22Rv1 (cell line): ENCODE results near the gene TYROBP.
A peak's percentile ranks its signal among the peaks of the same experiment; 100 is the strongest.

Source experiments
- H3K27ac ChIP-seq: fragments of 450-650 bp; 2 replicates; pipeline ENCODE4 v1.5.1; 2017
- ZFX ChIP-seq: fragments of 450-650 bp; IDR thresholded peaks from 2 replicates; pipeline ENCODE4 v1.6.1; 2017; ENCODE audit warnings: antibody characterized with exemption, borderline replicate concordance
- TF ChIP-seq, protein P1 (sequence below): fragments of 450-650 bp; IDR thresholded peaks from 2 replicates; pipeline ENCODE4 v1.5.1; 2017; ENCODE audit warnings: mild to moderate bottlenecking

The TYROBP gene

DNA sequence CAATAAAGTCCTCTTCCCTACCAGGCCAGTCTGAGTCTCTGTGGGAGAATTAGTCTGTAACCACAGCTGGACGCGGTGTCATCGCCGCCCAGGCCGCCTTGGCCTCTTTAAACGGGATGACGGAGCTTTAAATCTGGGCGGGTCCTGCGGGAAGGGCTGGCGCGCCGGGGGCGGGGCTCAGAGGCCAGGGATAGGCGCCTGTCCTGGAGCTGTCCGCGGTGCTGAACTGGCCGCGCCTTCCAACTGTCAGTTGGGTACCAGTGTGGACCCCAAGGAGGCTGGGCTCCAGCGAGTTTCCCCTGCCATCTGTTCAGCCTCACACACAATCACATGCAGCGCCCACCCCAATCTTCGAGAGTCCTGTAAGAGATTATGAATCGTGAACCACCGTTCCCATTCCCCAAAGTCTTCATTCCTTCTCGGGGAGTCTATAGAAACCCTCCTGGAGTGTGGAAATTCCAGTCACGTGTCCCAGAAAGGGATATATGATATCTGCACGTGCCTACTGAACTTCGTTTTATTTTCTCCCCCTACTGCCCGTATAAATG, 28.3 kb downstream of the TYROBP start:
- H3K27ac ChIP-seq, result no peak overlapping the region
- TF ChIP-seq, protein P1, sequence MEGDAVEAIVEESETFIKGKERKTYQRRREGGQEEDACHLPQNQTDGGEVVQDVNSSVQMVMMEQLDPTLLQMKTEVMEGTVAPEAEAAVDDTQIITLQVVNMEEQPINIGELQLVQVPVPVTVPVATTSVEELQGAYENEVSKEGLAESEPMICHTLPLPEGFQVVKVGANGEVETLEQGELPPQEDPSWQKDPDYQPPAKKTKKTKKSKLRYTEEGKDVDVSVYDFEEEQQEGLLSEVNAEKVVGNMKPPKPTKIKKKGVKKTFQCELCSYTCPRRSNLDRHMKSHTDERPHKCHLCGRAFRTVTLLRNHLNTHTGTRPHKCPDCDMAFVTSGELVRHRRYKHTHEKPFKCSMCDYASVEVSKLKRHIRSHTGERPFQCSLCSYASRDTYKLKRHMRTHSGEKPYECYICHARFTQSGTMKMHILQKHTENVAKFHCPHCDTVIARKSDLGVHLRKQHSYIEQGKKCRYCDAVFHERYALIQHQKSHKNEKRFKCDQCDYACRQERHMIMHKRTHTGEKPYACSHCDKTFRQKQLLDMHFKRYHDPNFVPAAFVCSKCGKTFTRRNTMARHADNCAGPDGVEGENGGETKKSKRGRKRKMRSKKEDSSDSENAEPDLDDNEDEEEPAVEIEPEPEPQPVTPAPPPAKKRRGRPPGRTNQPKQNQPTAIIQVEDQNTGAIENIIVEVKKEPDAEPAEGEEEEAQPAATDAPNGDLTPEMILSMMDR, result no peak
- TF ChIP-seq ZFX, result no peak

DNA sequence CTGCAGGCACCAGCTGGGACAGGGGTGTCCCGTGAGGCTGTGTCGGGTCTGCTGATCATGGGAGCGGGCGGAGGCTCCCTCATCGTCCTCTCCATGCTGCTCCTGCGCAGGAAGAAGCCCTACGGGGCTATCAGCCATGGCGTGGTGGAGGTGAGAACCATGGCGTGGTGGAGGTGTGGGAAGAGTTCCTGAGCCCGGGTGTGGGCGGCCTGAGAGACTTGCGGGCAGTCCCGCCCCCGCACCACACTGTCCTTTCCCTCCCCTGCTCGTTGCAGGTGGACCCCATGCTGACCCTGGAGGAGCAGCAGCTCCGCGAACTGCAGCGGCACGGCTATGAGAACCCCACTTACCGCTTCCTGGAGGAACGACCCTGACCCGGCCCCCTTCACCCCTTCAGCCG, 29.0 kb downstream of the TYROBP start:
- no peak overlapping the region for H3K27ac ChIP-seq
- TF ChIP-seq ZFX, result no peak
- TF ChIP-seq, protein P1, result no peak

DNA sequence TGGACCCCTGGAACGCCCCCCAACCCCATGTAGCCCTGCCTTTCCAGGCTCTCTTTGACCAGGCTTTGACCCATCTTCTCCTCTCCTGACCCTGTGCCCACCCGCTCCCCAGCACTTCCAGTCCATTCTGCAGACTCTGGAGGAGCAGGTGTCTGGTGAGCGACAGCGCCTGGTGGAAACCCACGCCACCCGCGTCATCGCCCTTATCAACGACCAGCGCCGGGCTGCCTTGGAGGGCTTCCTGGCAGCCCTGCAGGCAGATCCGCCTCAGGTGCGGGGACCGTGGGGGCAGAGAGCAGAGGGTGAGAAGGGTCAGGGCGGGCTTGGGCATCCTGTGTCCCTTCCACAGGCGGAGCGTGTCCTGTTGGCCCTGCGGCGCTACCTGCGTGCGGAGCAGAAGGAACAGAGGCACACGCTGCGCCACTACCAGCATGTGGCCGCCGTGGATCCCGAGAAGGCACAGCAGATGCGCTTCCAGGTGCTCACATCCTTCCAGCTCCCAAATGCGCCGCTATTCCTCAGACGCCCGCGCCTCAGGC, 33.6 kb downstream of the TYROBP start:
- H3K27ac ChIP-seq, result no peak overlapping the region
- TF ChIP-seq, protein P1, result no peak
- no peak for TF ChIP-seq ZFX

DNA sequence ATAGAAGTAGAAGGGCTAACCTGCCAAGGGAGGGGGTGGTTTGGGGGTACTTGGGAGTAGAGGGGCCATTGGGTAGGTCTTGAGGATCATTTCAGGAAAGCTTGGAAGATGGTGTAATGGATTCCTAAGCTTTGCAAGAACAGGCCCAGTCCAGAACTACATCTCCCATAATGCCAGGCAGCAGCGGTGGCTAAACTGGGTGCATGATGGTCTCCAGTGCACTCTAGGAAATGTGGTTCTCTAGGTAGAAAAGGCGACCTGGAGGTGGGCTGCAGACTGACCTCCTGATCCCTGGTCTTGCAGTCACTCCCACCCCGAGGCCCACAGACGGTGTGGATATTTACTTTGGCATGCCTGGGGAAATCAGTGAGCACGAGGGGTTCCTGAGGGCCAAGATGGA, 35.9 kb downstream of the TYROBP start:
- H3K27ac ChIP-seq, result no peak overlapping the region
- TF ChIP-seq, protein P1, result no peak
- no peak for TF ChIP-seq ZFX

DNA sequence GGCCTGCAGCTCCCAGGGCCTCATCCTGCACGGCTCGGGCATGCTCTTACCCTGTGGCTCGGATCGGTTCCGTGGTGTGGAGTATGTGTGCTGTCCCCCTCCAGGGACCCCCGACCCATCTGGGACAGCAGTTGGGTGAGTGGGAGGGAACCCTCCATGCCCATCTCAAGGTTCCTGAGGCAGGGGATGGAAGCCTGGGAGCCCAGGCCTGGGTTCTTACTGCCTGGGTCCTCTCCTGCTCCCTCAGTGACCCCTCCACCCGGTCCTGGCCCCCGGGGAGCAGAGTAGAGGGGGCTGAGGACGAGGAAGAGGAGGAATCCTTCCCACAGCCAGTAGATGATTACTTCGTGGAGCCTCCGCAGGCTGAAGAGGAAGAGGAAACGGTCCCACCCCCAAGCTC, 36.5 kb downstream of the TYROBP start:
- no peak overlapping the region for H3K27ac ChIP-seq
- TF ChIP-seq, protein P1, result no peak
- TF ChIP-seq ZFX, result no peak

DNA sequence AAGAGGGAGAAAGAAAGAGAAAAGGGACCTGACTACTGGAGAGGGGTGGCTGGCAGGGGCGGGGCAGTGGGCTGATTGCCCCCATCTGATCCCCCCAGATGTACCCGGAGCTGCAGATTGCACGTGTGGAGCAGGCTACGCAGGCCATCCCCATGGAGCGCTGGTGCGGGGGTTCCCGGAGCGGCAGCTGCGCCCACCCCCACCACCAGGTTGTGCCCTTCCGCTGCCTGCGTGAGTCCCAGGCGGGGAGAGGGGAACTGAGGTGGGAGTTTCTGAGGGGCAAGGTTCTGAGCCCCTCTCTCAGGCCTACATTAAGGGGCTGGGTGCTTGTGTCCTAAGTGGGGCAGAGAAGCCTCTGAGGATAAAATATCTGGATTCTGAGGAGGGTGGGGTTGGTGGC, 37.3 kb downstream of the TYROBP start:
- no peak overlapping the region for H3K27ac ChIP-seq
- TF ChIP-seq, protein P1, result no peak
- no peak for TF ChIP-seq ZFX

DNA sequence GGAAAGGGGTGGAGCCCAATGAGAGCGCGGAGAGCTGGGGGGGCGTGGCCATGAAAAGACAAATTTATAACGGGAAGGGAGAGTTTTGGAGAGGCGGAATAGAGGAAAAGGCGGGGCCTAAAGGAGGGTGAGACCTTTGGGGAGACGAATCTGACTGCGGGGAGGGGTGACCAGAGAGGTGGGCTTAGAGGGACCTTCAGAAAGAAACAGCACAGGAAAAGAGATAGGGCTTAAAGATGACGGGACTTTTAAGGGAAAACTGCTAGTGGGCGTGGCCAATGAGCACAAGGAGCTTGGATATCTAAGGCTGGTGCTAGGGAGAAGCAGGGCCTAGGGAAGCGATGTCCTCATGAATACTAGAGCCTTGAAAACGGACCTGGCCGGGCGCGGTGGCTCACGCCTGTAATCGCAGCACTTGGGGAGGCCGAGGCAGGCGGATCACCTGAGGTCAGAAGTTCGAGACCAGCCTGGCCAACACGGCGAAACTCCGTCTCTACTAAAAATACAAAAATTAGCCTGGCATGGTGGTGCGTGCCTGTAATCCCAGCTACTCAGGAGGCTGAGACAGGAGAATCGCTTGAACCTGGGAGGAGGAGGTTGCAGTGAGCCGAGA, 37.9 kb downstream of the TYROBP start:
- H3K27ac ChIP-seq, result peak overlapping the region; percentile 61
